ENCODE data around the gene KLF1. TPM values are rescaled to one million over a fixed set of nuclear protein-coding genes. Genes with fewer than 3 reads are reported as not detected.

KLF1 gene
- total and polyA plus RNA-seq, 10 of the 15 experiments (the other 5 are each of a cell fraction or from before 2014, with no cell fraction given) = 0.04 to 0.38 (median 0.08) TPM; not detected in 3

DNA sequence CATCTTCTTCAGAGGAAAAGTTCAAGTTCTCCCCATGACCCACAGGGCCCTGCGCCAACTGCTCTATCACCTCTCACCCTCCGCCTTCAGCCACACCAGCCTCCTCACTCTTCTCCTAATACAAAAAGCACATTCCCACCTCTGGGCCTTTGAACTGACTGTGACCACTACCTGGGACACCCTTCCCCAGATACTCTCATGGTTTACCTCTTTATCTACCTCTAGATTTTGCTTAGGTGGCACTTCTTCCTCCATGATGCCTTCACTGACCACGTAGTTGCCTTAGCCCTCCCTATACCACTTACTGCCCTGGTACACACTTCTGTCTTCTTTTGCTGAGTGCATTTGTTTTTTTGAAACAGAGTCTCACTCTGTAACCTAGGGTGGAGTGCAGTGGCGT is 36.0 kb upstream of the KLF1 start:
- Histone ChIP-seq H3K4me1 (ENCODE audit: control insufficient read depth, insufficient read depth, low read length) (peaks cover 3% of the 10 kb centered on the region; the same call in 1 of the 2 replicates), H2AFZ (ENCODE audit: control insufficient read depth, low read depth, low read length) (no peak overlapping the region), H3K79me2 (ENCODE audit: control insufficient read depth, insufficient read depth, low read length) (no peaks in the 10 kb centered on the region), H3K9me3 (replicated peaks; ENCODE audit: control insufficient read depth, insufficient read depth, low read length) (no peaks in the 10 kb centered on the region; the same call in 2 of the 3 replicates), H4K20me1 (ENCODE audit: control insufficient read depth, insufficient read depth) (no peaks in the 10 kb centered on the region), H3K36me3 (ENCODE audit: control insufficient read depth in 2 of 2, insufficient read depth in 2 of 2, low read length in 1 of 2) (peaks cover 18 to 23% of the 10 kb centered on the region in 2 experiments), H3K27me3 (replicated peaks in 1 of 2; ENCODE audit: control insufficient read depth in 2 of 2, insufficient read depth in 2 of 2, low read length in 1 of 2) (no peaks in the 10 kb centered on the region), H3K9ac (ENCODE audit: control insufficient read depth, insufficient read depth, low read length) (no peak overlapping the region), H3K4me2 (ENCODE audit: control insufficient read depth, insufficient read depth) (no peak overlapping the region), H3K4me3 (no peak overlapping the region), H3K27ac (ENCODE audit: control insufficient read depth, insufficient read depth) (no peak overlapping the region)
- ChIA-PET CTCF (no interaction called here), SMC1A (ENCODE audit: uncharacterized antibody, unreplicated experiment) (no interaction called here), RAD21 (ENCODE audit: unreplicated experiment) (no interaction called here), POLR2A (no interaction called here)
- ATAC-seq (no peak), FAIRE-seq (no peak), DNase-seq (ENCODE audit: low read depth, low spot score) (no peak)
- intact Hi-C loops (cut with micrococcal nuclease; ENCODE audit: unreplicated experiment) = no loop called here
- no TSS peak for BruUV-seq (replicated peaks)
- TF ChIP-seq ZBED1 (IDR thresholded peaks at IDR 0.05; ENCODE audit: borderline replicate concordance) (no peak), ZNF384 (IDR thresholded peaks at IDR 0.05; ENCODE audit: borderline replicate concordance, low read depth, low read length) (no peak), STAT3 (IDR thresholded peaks at IDR 0.05; ENCODE audit: low read depth, low read length) (no peak), RAD51 (IDR thresholded peaks at IDR 0.05) (no peak), IRF5 (IDR thresholded peaks at IDR 0.05; ENCODE audit: borderline replicate concordance) (no peak), CBFB (IDR thresholded peaks at IDR 0.05; ENCODE audit: low read depth) (no peak)
- TF ChIP-seq, protein P1, sequence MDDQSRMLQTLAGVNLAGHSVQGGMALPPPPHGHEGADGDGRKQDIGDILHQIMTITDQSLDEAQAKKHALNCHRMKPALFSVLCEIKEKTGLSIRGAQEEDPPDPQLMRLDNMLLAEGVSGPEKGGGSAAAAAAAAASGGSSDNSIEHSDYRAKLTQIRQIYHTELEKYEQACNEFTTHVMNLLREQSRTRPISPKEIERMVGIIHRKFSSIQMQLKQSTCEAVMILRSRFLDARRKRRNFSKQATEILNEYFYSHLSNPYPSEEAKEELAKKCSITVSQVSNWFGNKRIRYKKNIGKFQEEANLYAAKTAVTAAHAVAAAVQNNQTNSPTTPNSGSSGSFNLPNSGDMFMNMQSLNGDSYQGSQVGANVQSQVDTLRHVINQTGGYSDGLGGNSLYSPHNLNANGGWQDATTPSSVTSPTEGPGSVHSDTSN (IDR thresholded peaks at IDR 0.05; ENCODE audit: insufficient replicate concordance, low read depth, low read length) = no peak
- WGBS (ENCODE audit: insufficient coverage, insufficient replicate concordance, low lambda C conversion rate, missing lambda C conversion rate) = 93% methylated on average over 4 of the region's 4 CpGs
- in situ Hi-C loops (cut with MboI) = no loop called here
